Osteocyte (in vitro differentiated cells): Measurements from ENCODE around the gene VIPR2. TPM values are rescaled to one million over a fixed set of nuclear protein-coding genes. Genes with fewer than 3 reads are reported as not detected.

ENCODE experiments used
- DNase-seq: peaks from one replicate; pipeline ENCODE4 v3.0.0; 2021; ENCODE audit warnings: mixed read lengths; ENCODE audit not compliant: unreplicated experiment; ENCODE audit errors: extremely low spot score
- H3K27ac Mint-ChIP-seq: one replicate; pipeline ENCODE4 v1.8.0; 2021; ENCODE audit warnings: mild to moderate bottlenecking, mixed read lengths; ENCODE audit not compliant: unreplicated experiment
- H3K27me3 Mint-ChIP-seq: one replicate; pipeline ENCODE4 v1.8.0; 2021; ENCODE audit warnings: mixed read lengths; ENCODE audit not compliant: unreplicated experiment
- H3K36me3 Mint-ChIP-seq: one replicate; pipeline ENCODE4 v1.8.0; 2021; ENCODE audit warnings: mixed read lengths; ENCODE audit not compliant: unreplicated experiment
- H3K4me1 Mint-ChIP-seq: one replicate; pipeline ENCODE4 v1.8.0; 2021; ENCODE audit warnings: mixed read lengths; ENCODE audit not compliant: unreplicated experiment
- H3K4me3 Mint-ChIP-seq: one replicate; pipeline ENCODE4 v1.8.0; 2021; ENCODE audit warnings: mild to moderate bottlenecking, moderate library complexity, mixed read lengths; ENCODE audit not compliant: unreplicated experiment
- H3K9me3 Mint-ChIP-seq: one replicate; pipeline ENCODE4 v1.8.0; 2021; ENCODE audit warnings: mixed read lengths; ENCODE audit not compliant: unreplicated experiment
- total RNA-seq: library from RNA; stranded (reverse); gene quantifications from 2 replicates; pipeline ENCODE4 v1.2.1, GENCODE V29; 2021
- TF ChIP-seq, protein P1 (sequence below): fragments of 200-600 bp; sonication (generic); IDR thresholded peaks from 2 replicates; pipeline ENCODE4 v1.5.0; 2021; ENCODE audit warnings: antibody characterized with exemption, mild to moderate bottlenecking, moderate library complexity

VIPR2 gene
- total RNA-seq, 1 donor from 2014 or later, result 0.19 TPM

DNA sequence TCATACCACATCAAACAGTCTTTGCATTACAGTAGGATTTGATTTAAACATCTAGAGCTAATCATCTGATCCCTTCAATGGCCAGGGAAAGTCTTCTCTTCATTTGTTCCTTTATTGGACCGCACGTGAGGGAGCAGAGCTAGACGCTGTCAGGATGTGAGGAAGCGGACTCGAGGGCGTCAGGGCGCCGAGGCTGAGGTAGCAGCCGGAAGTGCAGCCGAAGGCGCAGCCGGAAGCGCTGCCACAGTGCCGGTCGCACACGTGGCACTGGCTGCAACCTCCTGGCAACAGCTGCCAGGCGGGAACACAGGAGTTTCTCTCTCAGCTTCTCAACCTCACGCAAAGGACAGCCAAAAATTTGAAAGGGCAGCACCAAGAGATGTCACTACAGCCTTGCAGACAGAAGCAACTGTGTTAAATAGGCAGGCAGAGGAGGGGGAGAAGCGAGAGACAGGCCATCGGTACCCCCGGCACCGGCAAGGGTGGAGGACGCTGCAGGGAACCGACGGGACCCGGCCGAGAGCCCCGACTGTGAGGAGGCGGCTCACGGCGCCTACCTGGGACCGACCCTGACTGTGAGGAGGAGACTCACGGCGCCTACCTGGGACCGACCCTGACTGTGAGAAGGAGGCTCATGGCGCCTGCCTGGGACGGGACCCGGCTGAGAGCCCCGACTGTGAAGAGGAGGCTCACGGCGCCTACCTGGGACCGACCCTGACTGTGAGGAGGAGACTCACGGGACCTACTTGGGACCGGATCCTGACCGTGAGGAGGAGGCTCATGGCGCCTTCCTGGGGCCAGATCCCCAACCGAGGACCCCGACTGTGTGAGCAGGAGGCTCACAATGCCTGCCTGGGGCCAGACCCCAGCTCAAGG, 32.3 kb downstream of the VIPR2 start:
- no peak for DNase-seq
- H3K27ac Mint-ChIP-seq, result no peak overlapping the region
- peaks cover 2% of the 10 kb centered on the region for H3K27me3 Mint-ChIP-seq
- H3K4me1 Mint-ChIP-seq, result no peaks in the 10 kb centered on the region
- no peaks in the 10 kb centered on the region for H3K36me3 Mint-ChIP-seq
- no peak overlapping the region for H3K4me3 Mint-ChIP-seq
- H3K9me3 Mint-ChIP-seq, result no peaks in the 10 kb centered on the region
- TF ChIP-seq, protein P1, sequence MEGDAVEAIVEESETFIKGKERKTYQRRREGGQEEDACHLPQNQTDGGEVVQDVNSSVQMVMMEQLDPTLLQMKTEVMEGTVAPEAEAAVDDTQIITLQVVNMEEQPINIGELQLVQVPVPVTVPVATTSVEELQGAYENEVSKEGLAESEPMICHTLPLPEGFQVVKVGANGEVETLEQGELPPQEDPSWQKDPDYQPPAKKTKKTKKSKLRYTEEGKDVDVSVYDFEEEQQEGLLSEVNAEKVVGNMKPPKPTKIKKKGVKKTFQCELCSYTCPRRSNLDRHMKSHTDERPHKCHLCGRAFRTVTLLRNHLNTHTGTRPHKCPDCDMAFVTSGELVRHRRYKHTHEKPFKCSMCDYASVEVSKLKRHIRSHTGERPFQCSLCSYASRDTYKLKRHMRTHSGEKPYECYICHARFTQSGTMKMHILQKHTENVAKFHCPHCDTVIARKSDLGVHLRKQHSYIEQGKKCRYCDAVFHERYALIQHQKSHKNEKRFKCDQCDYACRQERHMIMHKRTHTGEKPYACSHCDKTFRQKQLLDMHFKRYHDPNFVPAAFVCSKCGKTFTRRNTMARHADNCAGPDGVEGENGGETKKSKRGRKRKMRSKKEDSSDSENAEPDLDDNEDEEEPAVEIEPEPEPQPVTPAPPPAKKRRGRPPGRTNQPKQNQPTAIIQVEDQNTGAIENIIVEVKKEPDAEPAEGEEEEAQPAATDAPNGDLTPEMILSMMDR, result no peak

DNA sequence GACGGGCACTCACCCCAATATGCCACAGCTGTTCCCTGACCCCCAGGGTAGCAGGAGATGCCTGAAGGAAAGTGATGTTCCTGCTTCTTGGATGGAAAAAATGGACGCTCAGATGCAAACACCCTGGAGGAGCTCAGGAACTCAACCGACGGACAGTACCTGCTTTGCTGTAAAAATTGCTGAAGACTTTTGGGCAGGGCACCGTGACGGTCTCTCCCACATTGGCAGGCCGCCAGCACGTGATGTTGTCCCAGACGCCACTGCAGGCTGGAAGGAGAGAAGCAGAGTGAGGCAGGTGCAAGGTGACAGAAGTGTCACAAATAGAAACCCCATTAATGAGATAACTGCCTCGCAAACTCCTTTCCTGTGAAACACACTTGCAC, 35.0 kb downstream of the VIPR2 start:
- Mint-ChIP-seq H3K4me1 (no peaks in the 10 kb centered on the region), H3K4me3 (no peak overlapping the region), H3K27ac (no peak overlapping the region), H3K36me3 (no peaks in the 10 kb centered on the region), H3K27me3 (no peaks in the 10 kb centered on the region), H3K9me3 (no peaks in the 10 kb centered on the region)
- no peak for DNase-seq
- TF ChIP-seq, protein P1, result no peak

DNA sequence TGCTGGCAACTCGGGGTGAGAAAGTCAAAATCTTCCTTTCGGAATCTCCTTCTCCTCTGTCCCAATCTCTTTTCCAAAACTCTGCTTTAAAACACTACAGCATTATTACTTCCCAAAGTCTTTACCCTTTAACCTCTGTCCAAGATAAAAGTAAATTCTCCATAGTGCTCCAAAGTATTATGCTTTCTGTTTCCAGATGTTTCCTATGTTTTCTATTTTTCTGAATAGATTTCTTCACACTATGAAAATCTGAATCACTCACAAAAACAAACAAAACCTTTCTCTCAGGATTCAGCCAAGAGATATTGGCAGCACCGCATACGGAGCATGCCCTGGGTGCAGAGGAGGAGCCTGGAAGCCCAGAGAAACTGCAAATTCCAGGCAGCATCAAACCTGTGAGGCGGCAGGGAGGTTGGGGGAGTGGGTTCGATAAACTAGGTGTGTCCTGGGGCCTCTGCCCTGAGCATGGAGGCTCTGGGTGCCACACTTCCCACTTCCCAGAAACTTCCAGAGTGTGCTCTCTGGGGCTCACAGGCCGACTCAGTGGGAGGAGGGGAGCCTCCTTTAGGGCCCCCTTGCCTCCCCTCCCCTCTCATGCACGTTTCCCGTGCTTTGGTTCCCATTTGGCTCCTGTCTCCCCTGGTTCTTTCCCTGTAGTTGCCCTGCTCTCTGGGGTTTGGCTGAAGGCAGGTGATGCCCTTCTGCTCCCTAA, 35.6 kb downstream of the VIPR2 start:
- no peaks in the 10 kb centered on the region for H3K27me3 Mint-ChIP-seq
- no peak overlapping the region for H3K27ac Mint-ChIP-seq
- H3K36me3 Mint-ChIP-seq, result no peaks in the 10 kb centered on the region
- DNase-seq, result no peak
- TF ChIP-seq, protein P1, result no peak
- H3K4me3 Mint-ChIP-seq, result no peak overlapping the region
- no peaks in the 10 kb centered on the region for H3K9me3 Mint-ChIP-seq
- H3K4me1 Mint-ChIP-seq, result no peaks in the 10 kb centered on the region

DNA sequence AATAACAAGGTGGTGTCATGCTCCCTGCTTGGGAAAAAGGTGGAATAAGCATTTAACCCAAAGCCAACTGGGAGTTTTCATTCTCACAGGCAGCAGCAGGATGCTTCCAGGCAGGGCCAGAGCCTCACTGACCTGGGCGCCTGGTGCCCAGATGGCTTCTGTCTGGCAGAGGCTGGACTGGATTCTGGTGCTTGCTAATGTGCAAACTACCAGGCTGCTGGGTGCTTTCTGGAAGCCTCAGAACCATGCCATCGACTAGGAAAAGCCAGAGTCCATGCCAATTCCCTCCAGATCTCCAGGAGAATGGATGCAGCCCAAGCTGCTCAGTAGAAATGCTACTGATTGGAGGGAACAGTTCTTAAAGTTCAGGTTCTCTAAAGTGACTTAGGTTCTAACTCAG, 36.2 kb downstream of the VIPR2 start:
- TF ChIP-seq, protein P1, result no peak
- no peak overlapping the region for H3K27ac Mint-ChIP-seq
- no peak overlapping the region for H3K4me3 Mint-ChIP-seq
- no peaks in the 10 kb centered on the region for H3K27me3 Mint-ChIP-seq
- no peaks in the 10 kb centered on the region for H3K36me3 Mint-ChIP-seq
- no peak for DNase-seq
- no peaks in the 10 kb centered on the region for H3K4me1 Mint-ChIP-seq
- H3K9me3 Mint-ChIP-seq, result no peaks in the 10 kb centered on the region

DNA sequence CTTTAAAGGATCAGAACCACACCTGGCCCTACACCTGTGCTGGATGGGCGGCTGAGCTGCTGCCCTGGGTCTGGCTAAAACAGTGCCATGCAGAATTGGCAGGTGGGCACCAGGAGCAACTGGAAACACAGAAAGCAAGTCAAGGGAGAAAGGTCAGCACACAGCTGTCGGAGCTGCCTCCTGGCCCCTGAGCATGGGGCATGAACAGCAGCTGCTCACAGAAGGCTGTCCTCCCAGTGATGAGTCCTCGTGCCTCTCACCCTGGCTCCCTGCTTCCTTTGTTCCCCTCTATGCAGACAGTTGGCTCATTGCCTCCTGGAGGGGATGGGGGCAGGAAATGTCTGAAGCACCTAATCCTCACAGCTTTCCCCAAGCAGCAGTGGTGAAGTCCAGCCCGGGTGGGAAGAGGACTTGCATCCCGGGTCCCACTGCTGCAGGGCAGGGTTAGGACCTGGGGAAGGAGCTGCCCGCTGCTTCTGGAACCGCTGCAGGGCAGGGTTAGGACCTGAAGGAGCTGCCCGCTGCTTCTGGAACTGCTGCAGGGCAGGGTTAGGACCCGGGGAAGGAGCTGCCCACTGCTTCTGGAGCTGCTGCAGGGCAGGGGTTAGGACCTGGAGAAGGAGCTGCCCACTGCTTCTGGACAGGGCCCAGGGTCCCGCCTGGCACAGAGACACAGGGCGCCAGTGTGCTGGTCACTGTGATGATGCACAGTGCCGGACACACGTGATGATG, 37.3 kb downstream of the VIPR2 start:
- DNase-seq, result no peak
- Mint-ChIP-seq H3K27ac (no peak overlapping the region), H3K36me3 (no peaks in the 10 kb centered on the region), H3K27me3 (no peaks in the 10 kb centered on the region), H3K9me3 (no peaks in the 10 kb centered on the region), H3K4me1 (no peaks in the 10 kb centered on the region), H3K4me3 (no peak overlapping the region)
- TF ChIP-seq, protein P1, result no peak
